K562 (cell line): Measurements from ENCODE around the gene C10orf105.

Experiments used
- C11orf30 ChIP-seq: fragments of 450-650 bp; IDR thresholded peaks from 2 replicates; pipeline ENCODE4 v1.6.1; 2016; ENCODE audit warnings: low read depth, mild to moderate bottlenecking
- CTCF ChIP-seq, 3 experiments: IDR thresholded peaks in 2 of 3; conservative IDR thresholded peaks in 1 of 3; 2 replicates each; pipeline ENCODE4 v1.5.1; 2011 to 2012; ENCODE audit warnings: low read length in 3 of 3, mild to moderate bottlenecking in 3 of 3, control low read depth in 2 of 3, improper control_type of control experiment in 1 of 3, inconsistent platforms in 1 of 3, low read depth in 1 of 3, mixed read lengths in 1 of 3, moderate library complexity in 1 of 3; ENCODE audit not compliant: insufficient read depth in 2 of 3
- EZH2 ChIP-seq: IDR thresholded peaks from 2 replicates; pipeline ENCODE4 v1.6.1; 2012; ENCODE audit warnings: low read depth, mild to moderate bottlenecking, inconsistent platforms, low read length, borderline replicate concordance
- L3MBTL2 ChIP-seq: fragments of 450-650 bp; IDR thresholded peaks from 2 replicates; pipeline ENCODE4 v1.6.1; 2016; ENCODE audit warnings: mild to moderate bottlenecking, moderate library complexity
- MIER1 ChIP-seq: fragments of 450-650 bp; IDR thresholded peaks from 2 replicates; pipeline ENCODE4 v1.6.1; 2016; ENCODE audit warnings: antibody characterized with exemption, mild to moderate bottlenecking, low read depth
- NFE2 ChIP-seq: IDR thresholded peaks from 2 replicates; pipeline ENCODE4 v1.6.1; 2014; ENCODE audit warnings: antibody characterized with exemption, low read depth
- POLR2A ChIP-seq: fragments of 450-650 bp; conservative IDR thresholded peaks from 2 replicates; pipeline ENCODE4 v1.6.1; 2016
- POLR3A ChIP-seq: IDR thresholded peaks from 2 replicates; pipeline ENCODE4 v1.6.1; 2011; ENCODE audit warnings: borderline replicate concordance, mild to moderate bottlenecking, moderate library complexity; ENCODE audit not compliant: insufficient read length, insufficient read depth; ENCODE audit errors: extremely low read depth
- SIN3B ChIP-seq: fragments of 450-650 bp; IDR thresholded peaks from 2 replicates; pipeline ENCODE4 v1.6.1; 2017; ENCODE audit warnings: low read depth, mild to moderate bottlenecking, moderate library complexity
- TAF15 ChIP-seq: fragments of 200-400 bp; formaldehyde crosslinking; IDR thresholded peaks from 2 replicates; pipeline ENCODE4 v1.6.1; 2017; ENCODE audit warnings: mild to moderate bottlenecking, low read depth, low read length, moderate library complexity
- TEAD1 ChIP-seq, 2 experiments: fragments of 450-650 bp in 1 of 2; sonication (generic) in 1 of 2; formaldehyde crosslinking; IDR thresholded peaks; 2 replicates each; pipeline versions ENCODE4 v1.4.0 to v1.8.0; 2020 to 2022; ENCODE audit warnings: mild to moderate bottlenecking in 2 of 2, missing genetic modification reagents in 1 of 2
- ZBTB17 ChIP-seq: fragments of 450-650 bp; formaldehyde crosslinking; IDR thresholded peaks from 2 replicates; pipeline ENCODE4 v1.4.0; 2020; ENCODE audit warnings: mild to moderate bottlenecking
- ZKSCAN8 ChIP-seq: fragments of 200-800 bp; sonication (Bioruptor generic); IDR thresholded peaks from 2 replicates; pipeline ENCODE4 v1.6.1; 2016; ENCODE audit warnings: missing genetic modification characterization, missing compliant biosample characterization
- ZNF143 ChIP-seq: sonication (generic); formaldehyde crosslinking; IDR thresholded peaks from 2 replicates; pipeline ENCODE4 v1.9.0; 2022; ENCODE audit warnings: mild to moderate bottlenecking, missing genetic modification reagents

GRCh38 chr10:71767420-71768035, 48.0 kb upstream of the C10orf105 start:
- TF ChIP-seq SIN3B (no peak), ZNF143 (no peak), CTCF (IDR thresholded peaks at IDR 0.05 in 2 of 3, conservative IDR thresholded peaks at IDR 0.05 in 1 of 3; ENCODE audit: insufficient read depth in 2 of 3, low read depth in 1 of 3, low read length in 3 of 3) (no peak), C11orf30 (no peak), ZKSCAN8 (no peak), L3MBTL2 (no peak), TAF15 (no peak), NFE2 (no peak), EZH2 (no peak), POLR3A (no peak), TEAD1 (CRISPR knock-in tag; IDR thresholded peaks at IDR 0.05) (no peak), POLR2A (no peak), MIER1 (no peak), ZBTB17 (CRISPR knock-in tag) (no peak)
